Bronchial epithelial cell (primary cell): Measurements from ENCODE around the gene SGF29. TPM values are rescaled to one million over a fixed set of nuclear protein-coding genes. Genes with fewer than 3 reads are reported as not detected.
A peak's percentile ranks its signal among the peaks of the same experiment; 100 is the strongest.
"Not testable (repeated sequence)": the region's sequence is repeated elsewhere in the genome, so short reads cannot be mapped to it uniquely, and the experiment has no call there.

Experiments used
- DNase-seq: peaks from one replicate; pipeline ENCODE4 v3.0.0-alpha.2; 2010; ENCODE audit warnings: low read depth
- FAIRE-seq: peaks from 2 replicates; lab custom pipeline; 2011; peaks lifted over from hg19 to GRCh38; lab: Jason Lieb, UNC
- H3K27me3 ChIP-seq: 2 replicates; pipeline ENCODE4 v1.5.1; 2011; ENCODE audit warnings: low read length; ENCODE audit not compliant: control insufficient read depth, insufficient read depth
- H3K36me3 ChIP-seq: 2 replicates; pipeline ENCODE4 v1.5.1; 2011; ENCODE audit warnings: low read length; ENCODE audit not compliant: control insufficient read depth, insufficient read depth
- H3K4me3 ChIP-seq: 2 replicates; pipeline ENCODE4 v1.5.1; 2011; ENCODE audit warnings: mild to moderate bottlenecking, low read depth, low read length, control low read depth
- total RNA-seq: library from RNA; depleted of rRNA; stranded (reverse); fragments of >200 nt; gene quantifications from 2 replicates; pipeline ENCODE4 v1.2.1, GENCODE V29; 2014
- TF ChIP-seq, protein P1 (sequence below): IDR thresholded peaks from 2 replicates; pipeline ENCODE4 v1.5.1; 2011; ENCODE audit warnings: mild to moderate bottlenecking, moderate library complexity, low read length, control low read depth, inconsistent platforms; ENCODE audit not compliant: insufficient read depth, severe bottlenecking

Gene SGF29
- total RNA-seq, 1 donor from 2014 or later = 10.0 TPM

DNA sequence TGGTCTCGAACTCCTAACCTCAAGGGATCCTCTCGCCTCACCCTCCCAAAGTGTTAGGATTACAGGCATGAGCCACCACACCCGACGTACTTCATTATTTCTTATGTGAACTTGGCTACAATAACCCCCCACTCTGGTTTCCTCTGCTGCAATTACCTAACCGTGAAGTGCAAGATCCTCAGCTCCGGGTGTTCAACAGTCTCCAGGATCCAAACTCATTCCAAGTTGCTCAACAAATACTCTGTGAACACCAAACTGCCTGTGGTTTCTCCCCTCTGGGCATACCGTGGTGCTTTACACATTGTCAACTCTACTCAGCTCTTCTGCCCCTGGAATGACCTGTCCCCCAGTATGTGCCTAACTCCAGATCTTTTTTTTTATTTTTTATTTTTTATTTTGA is 62.9 kb downstream of the SGF29 start:
- TF ChIP-seq, protein P1, sequence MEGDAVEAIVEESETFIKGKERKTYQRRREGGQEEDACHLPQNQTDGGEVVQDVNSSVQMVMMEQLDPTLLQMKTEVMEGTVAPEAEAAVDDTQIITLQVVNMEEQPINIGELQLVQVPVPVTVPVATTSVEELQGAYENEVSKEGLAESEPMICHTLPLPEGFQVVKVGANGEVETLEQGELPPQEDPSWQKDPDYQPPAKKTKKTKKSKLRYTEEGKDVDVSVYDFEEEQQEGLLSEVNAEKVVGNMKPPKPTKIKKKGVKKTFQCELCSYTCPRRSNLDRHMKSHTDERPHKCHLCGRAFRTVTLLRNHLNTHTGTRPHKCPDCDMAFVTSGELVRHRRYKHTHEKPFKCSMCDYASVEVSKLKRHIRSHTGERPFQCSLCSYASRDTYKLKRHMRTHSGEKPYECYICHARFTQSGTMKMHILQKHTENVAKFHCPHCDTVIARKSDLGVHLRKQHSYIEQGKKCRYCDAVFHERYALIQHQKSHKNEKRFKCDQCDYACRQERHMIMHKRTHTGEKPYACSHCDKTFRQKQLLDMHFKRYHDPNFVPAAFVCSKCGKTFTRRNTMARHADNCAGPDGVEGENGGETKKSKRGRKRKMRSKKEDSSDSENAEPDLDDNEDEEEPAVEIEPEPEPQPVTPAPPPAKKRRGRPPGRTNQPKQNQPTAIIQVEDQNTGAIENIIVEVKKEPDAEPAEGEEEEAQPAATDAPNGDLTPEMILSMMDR = no peak
- no peak for FAIRE-seq
- DNase-seq = no peak
- no peak overlapping the region for H3K4me3 ChIP-seq
- H3K27me3 ChIP-seq = no peaks in the 10 kb centered on the region
- H3K36me3 ChIP-seq = no peaks in the 10 kb centered on the region

GRCh38 chr16:28617874-28618273 is 64.2 kb downstream of the SGF29 start:
- TF ChIP-seq, protein P1 = no peak
- peak; percentile 32 for DNase-seq
- Histone ChIP-seq H3K4me3 (no peak overlapping the region), H3K36me3 (no peaks in the 10 kb centered on the region), H3K27me3 (no peaks in the 10 kb centered on the region)
- no peak for FAIRE-seq

- H3K36me3 ChIP-seq, FAIRE-seq, H3K4me3 ChIP-seq, DNase-seq, H3K27me3 ChIP-seq: not testable (repeated sequence)
Measured at GRCh38 chr16:28620316-28620715, 66.6 kb downstream of the SGF29 start.

DNA sequence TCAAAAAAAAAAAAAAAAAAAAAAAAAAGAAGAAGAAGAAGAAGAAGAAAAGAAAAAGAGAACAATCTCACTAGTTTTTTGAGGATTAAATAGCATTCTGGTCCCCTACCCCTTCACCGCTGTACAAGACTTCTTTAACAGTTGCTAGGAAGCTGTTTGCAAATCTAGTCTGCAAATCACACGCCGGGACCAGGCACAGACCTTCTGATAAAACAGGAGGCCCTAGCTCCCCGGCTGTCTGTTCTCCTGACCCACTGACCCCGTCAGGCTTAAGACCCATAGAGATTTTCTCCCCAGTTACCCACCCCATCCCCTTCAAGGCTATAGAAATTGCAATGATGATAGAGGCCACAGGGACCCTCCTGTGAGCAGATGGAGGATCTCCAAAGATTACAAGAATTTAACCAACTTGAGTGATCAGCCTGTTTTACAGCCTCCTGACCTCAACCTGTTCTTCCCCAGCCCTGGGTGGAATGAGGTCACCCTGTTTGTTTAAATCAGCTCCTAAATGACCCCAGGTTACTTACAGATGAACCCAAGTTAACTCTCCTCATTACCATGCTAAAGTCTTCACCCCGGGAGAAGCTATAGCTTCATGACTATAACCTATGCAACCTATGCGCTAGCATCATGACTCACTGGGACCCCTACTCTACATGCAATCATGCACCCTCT is 67.9 kb downstream of the SGF29 start:
- H3K4me3 ChIP-seq = no peak overlapping the region
- no peak for FAIRE-seq
- TF ChIP-seq, protein P1 = no peak
- no peaks in the 10 kb centered on the region for H3K36me3 ChIP-seq
- no peaks in the 10 kb centered on the region for H3K27me3 ChIP-seq
- DNase-seq = no peak

DNA sequence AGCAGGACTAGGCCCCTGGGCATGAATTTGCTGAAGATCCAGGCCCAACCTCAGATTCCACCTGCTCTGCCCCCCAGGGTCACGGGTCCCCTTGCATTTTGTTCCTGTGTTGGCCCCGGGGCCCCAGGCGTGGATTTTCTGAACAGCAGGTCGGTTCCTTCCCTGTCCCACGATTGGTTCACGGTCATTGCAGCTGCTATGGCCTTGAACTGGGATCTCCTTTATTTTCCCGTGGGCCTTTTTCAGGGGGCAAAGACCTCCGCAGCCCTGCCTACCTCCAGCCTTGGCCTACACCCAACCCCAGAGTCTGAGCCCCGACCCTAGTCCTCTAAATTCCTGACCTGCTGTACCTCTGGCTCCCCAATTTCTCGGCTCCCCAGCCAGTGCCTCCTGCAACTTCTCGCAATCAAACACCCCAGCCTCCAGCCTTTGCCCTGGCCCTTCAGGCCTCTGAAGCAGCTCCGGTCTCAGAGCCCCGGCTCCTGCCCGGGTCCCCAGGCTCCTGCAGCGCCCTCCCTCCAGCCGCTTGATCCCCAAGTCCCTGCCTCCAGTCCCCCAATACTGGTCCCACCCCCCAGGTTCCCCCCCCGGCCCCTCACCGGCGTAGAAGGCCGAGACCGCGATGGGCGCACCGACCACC is 68.9 kb downstream of the SGF29 start:
- H3K4me3 ChIP-seq = peak overlapping the region; percentile 65

DNA sequence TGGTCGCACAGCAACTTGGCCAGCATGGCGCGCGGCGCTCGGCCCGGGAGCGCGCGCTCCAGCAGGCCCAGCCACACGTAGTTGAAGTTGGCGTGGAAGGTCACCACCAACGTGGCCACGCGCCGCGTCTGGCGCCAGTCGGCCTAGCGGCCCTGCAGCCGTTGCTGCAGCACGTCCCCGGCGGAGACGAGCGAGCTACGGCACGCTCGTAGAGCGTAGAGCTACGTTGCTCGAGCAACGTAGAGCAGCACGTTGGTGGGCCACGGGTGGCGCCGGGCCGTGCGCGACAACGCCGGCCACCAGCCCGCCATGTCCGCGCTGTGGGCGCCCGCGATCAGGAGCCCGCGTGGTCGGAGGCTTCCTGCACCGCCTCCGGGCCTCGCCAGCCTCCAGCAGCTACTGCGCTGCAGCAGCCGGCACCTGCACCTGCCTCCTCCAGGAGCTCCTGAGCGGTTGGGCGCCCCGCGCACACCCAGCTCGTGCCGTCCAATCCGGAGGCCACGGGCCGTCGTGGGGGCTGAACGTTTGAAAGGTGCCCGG is 69.5 kb downstream of the SGF29 start:
- Histone ChIP-seq H3K36me3 (no peaks in the 10 kb centered on the region), H3K4me3 (peak overlapping the region; percentile 65), H3K27me3 (no peaks in the 10 kb centered on the region)
- peak; percentile 44 for DNase-seq
- TF ChIP-seq, protein P1 = no peak
- no peak for FAIRE-seq

More for the DNA sequence above, 68.9 kb downstream of the SGF29 start:
- H3K27me3 ChIP-seq, H3K36me3 ChIP-seq, FAIRE-seq, DNase-seq: not testable (repeated sequence)

- H3K27me3 ChIP-seq, DNase-seq, H3K36me3 ChIP-seq, H3K4me3 ChIP-seq, FAIRE-seq: not testable (repeated sequence)
Measured at GRCh38 chr16:28630905-28631304, 77.2 kb downstream of the SGF29 start.

- H3K27me3 ChIP-seq, H3K4me3 ChIP-seq, FAIRE-seq, H3K36me3 ChIP-seq: not testable (repeated sequence)
- peak; percentile 97 for DNase-seq
Measured at GRCh38 chr16:28636093-28636823, 82.5 kb downstream of the SGF29 start.

GRCh38 chr16:28637765-28638164 is 84.0 kb downstream of the SGF29 start, which contains the start of gene NPIPB8:
TSS of gene NPIPB8 (plus strand) at chr16:28638065. CDS start at chr16:28638361, 296 bp downstream.
- not testable (repeated sequence) for FAIRE-seq, DNase-seq, H3K27me3 ChIP-seq, H3K36me3 ChIP-seq, H3K4me3 ChIP-seq
